Measurements from ENCODE around the gene TMEM270.

The TMEM270 gene

GRCh38 chr7:73824986-73825385 lies 36.0 kb upstream of the TMEM270 start:
- no peaks in the 10 kb centered on the region for H4K20me1 ChIP-seq (ENCODE audit: low read depth, low read length)
- H3K9me3 ChIP-seq (ENCODE audit: insufficient read depth, low read length), result no peaks in the 10 kb centered on the region
- H3K9ac ChIP-seq (ENCODE audit: low read length), result no peak overlapping the region
- H3K36me3 ChIP-seq (ENCODE audit: low read length), result no peaks in the 10 kb centered on the region
- no peaks in the 10 kb centered on the region for H3K9me2 ChIP-seq (replicated peaks; ENCODE audit: insufficient read depth, low read length)
- no peaks in the 10 kb centered on the region for H3F3A ChIP-seq (ENCODE audit: insufficient read depth)
- no peaks in the 10 kb centered on the region for H3K79me2 ChIP-seq (ENCODE audit: insufficient read depth, low read length)
- no peaks in the 10 kb centered on the region for H3K27me3 ChIP-seq (ENCODE audit: low read length)
- TF ChIP-seq, protein P1, sequence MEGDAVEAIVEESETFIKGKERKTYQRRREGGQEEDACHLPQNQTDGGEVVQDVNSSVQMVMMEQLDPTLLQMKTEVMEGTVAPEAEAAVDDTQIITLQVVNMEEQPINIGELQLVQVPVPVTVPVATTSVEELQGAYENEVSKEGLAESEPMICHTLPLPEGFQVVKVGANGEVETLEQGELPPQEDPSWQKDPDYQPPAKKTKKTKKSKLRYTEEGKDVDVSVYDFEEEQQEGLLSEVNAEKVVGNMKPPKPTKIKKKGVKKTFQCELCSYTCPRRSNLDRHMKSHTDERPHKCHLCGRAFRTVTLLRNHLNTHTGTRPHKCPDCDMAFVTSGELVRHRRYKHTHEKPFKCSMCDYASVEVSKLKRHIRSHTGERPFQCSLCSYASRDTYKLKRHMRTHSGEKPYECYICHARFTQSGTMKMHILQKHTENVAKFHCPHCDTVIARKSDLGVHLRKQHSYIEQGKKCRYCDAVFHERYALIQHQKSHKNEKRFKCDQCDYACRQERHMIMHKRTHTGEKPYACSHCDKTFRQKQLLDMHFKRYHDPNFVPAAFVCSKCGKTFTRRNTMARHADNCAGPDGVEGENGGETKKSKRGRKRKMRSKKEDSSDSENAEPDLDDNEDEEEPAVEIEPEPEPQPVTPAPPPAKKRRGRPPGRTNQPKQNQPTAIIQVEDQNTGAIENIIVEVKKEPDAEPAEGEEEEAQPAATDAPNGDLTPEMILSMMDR (IDR thresholded peaks at IDR 0.05; ENCODE audit: insufficient read depth, low read length, poor library complexity, severe bottlenecking), result no peak
- no peak for TF ChIP-seq EZH2phosphoT487 (conservative IDR thresholded peaks at IDR 0.05; ENCODE audit: low read length)
- H3K4me2 ChIP-seq (ENCODE audit: low read depth, low read length, poor library complexity, severe bottlenecking), result no peak overlapping the region
- H3K27ac ChIP-seq (ENCODE audit: low read depth, low read length), result no peak overlapping the region
- no peak overlapping the region for H2AFZ ChIP-seq (ENCODE audit: low read depth, low read length, severe bottlenecking)
- H3K4me3 ChIP-seq (ENCODE audit: insufficient read depth, low read length, poor library complexity, severe bottlenecking), result no peak overlapping the region

- Histone ChIP-seq H3F3A (ENCODE audit: insufficient read depth) (no peaks in the 10 kb centered on the region), H3K4me3 (ENCODE audit: insufficient read depth, low read length, poor library complexity, severe bottlenecking) (no peak overlapping the region), H2AFZ (ENCODE audit: low read depth, low read length, severe bottlenecking) (no peak overlapping the region)
Measured at GRCh38 chr7:73827567-73828106, 33.3 kb upstream of the TMEM270 start.

DNA sequence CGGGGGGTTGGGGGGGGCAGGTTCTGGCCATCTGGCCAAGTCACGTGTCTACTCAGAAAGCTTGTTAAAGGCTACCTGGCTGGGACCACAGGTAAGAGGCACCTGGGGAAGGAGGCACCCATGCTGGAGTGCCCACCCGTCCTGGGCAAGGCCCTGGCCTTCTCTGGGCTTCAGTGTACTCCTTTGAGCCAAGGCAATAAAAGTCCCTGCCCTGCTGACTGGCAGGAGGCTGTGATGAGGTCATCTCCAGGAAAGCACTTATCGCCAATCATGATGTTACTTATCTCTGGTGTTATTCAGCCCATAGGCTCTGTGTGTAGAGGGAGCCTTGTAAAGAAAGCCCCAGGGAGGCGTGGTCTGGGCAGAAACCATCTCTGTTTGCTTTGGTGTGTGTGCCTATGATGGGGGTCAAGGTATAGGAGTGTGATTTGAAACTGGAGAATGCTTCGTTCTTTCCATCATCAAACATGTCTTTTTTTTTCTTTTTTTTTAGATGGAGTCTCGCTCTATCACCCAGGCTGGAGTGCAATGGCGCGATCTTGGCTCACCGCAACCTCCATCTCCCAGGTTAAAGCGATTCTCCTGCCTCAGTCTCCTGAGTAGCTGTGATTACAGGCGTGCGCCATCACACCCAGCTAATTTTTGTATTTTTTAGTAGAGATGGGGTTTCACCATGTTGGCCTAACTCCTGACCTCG lies 32.7 kb upstream of the TMEM270 start:
- H3K79me2 ChIP-seq (ENCODE audit: insufficient read depth, low read length), result no peaks in the 10 kb centered on the region
- H3F3A ChIP-seq (ENCODE audit: insufficient read depth), result no peaks in the 10 kb centered on the region
- H3K9me2 ChIP-seq (replicated peaks; ENCODE audit: insufficient read depth, low read length), result no peaks in the 10 kb centered on the region
- H3K27me3 ChIP-seq (ENCODE audit: low read length), result no peaks in the 10 kb centered on the region
- TF ChIP-seq, protein P1 (IDR thresholded peaks at IDR 0.05; ENCODE audit: insufficient read depth, low read length, poor library complexity, severe bottlenecking), result no peak
- TF ChIP-seq EZH2phosphoT487 (conservative IDR thresholded peaks at IDR 0.05; ENCODE audit: low read length), result no peak
- H3K9ac ChIP-seq (ENCODE audit: low read length), result no peak overlapping the region
- H3K4me3 ChIP-seq (ENCODE audit: insufficient read depth, low read length, poor library complexity, severe bottlenecking), result no peak overlapping the region
- no peaks in the 10 kb centered on the region for H4K20me1 ChIP-seq (ENCODE audit: low read depth, low read length)
- H3K9me3 ChIP-seq (ENCODE audit: insufficient read depth, low read length), result no peaks in the 10 kb centered on the region
- no peak overlapping the region for H3K4me2 ChIP-seq (ENCODE audit: low read depth, low read length, poor library complexity, severe bottlenecking)
- H2AFZ ChIP-seq (ENCODE audit: low read depth, low read length, severe bottlenecking), result no peak overlapping the region
- H3K27ac ChIP-seq (ENCODE audit: low read depth, low read length), result no peak overlapping the region
- no peaks in the 10 kb centered on the region for H3K36me3 ChIP-seq (ENCODE audit: low read length)

More at GRCh38 chr7:73827567-73828106, 33.3 kb upstream of the TMEM270 start:
- Histone ChIP-seq H3K9ac (ENCODE audit: low read length) (no peak overlapping the region), H3K27ac (ENCODE audit: low read depth, low read length) (no peak overlapping the region), H3K9me3 (ENCODE audit: insufficient read depth, low read length) (no peaks in the 10 kb centered on the region), H3K27me3 (ENCODE audit: low read length) (no peaks in the 10 kb centered on the region), H3K4me2 (ENCODE audit: low read depth, low read length, poor library complexity, severe bottlenecking) (no peak overlapping the region), H3K36me3 (ENCODE audit: low read length) (no peaks in the 10 kb centered on the region), H3K9me2 (replicated peaks; ENCODE audit: insufficient read depth, low read length) (no peaks in the 10 kb centered on the region), H3K79me2 (ENCODE audit: insufficient read depth, low read length) (no peaks in the 10 kb centered on the region), H4K20me1 (ENCODE audit: low read depth, low read length) (no peaks in the 10 kb centered on the region)
- TF ChIP-seq, protein P1 (IDR thresholded peaks at IDR 0.05; ENCODE audit: insufficient read depth, low read length, poor library complexity, severe bottlenecking), result no peak
- no peak for TF ChIP-seq EZH2phosphoT487 (conservative IDR thresholded peaks at IDR 0.05; ENCODE audit: low read length)
